Measurements from ENCODE around the gene DNM2. TPM values are rescaled to one million over a fixed set of nuclear protein-coding genes. Genes with fewer than 3 reads are reported as not detected.

Gene DNM2
- total and polyA plus RNA-seq, 2 of the 13 experiments (the other 11 are each of a cell fraction or from before 2014, with no cell fraction given), result 41.7 to 59.8 TPM

DNA sequence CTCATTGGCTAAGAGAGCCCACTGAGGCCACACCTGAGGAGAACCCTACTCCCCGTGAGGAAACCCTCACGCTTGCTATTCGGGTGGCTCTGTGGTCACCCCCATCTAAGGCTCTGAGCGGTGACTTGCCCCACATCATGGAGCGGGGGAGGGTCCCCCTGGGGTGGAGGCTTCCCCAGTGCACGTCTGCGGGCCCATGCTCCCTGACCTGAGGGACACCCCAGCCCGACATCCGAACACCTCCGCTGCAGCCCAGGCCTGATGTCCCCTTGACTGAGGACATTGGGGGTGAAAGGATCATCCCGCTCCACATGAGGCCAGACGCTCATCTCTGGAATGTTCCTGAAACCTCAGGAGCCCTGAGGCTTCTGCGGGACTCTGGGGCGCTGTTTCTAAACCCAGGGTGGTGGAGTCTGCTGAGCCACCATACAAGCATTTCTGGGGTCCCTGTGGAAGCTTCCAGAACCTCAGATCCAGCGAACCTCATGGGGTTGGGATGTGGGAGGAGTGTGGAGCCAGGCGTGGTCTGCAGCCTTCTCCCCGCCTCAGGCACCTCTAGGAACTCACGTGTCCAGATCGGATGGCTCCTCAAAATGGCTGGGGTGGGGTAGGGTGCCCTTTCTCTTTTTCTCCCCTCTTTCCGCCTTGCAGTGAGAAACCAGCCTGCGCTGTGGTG lies 98.2 kb downstream of the DNM2 start (continued):
- TF ChIP-seq, protein P1, sequence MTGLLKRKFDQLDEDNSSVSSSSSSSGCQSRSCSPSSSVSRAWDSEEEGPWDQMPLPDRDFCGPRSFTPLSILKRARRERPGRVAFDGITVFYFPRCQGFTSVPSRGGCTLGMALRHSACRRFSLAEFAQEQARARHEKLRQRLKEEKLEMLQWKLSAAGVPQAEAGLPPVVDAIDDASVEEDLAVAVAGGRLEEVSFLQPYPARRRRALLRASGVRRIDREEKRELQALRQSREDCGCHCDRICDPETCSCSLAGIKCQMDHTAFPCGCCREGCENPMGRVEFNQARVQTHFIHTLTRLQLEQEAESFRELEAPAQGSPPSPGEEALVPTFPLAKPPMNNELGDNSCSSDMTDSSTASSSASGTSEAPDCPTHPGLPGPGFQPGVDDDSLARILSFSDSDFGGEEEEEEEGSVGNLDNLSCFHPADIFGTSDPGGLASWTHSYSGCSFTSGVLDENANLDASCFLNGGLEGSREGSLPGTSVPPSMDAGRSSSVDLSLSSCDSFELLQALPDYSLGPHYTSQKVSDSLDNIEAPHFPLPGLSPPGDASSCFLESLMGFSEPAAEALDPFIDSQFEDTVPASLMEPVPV (CRISPR knock-in tag; IDR thresholded peaks at IDR 0.05), result no peak
- TF ChIP-seq ZNF691 (CRISPR knock-in tag; IDR thresholded peaks at IDR 0.05; ENCODE audit: borderline replicate concordance, low read depth) (no peak), HOXA3 (CRISPR knock-in tag; IDR thresholded peaks at IDR 0.05) (no peak), RBAK (CRISPR knock-in tag; IDR thresholded peaks at IDR 0.05) (no peak), SP4 (CRISPR knock-in tag; IDR thresholded peaks at IDR 0.05) (no peak)
- TF ChIP-seq, protein P2, sequence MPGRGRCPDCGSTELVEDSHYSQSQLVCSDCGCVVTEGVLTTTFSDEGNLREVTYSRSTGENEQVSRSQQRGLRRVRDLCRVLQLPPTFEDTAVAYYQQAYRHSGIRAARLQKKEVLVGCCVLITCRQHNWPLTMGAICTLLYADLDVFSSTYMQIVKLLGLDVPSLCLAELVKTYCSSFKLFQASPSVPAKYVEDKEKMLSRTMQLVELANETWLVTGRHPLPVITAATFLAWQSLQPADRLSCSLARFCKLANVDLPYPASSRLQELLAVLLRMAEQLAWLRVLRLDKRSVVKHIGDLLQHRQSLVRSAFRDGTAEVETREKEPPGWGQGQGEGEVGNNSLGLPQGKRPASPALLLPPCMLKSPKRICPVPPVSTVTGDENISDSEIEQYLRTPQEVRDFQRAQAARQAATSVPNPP (CRISPR knock-in tag; IDR thresholded peaks at IDR 0.05), result no peak

- Histone ChIP-seq H3K79me2 (ENCODE audit: insufficient read depth, low read length) (no peaks in the 10 kb centered on the region), H3K9ac (ENCODE audit: insufficient read depth, low read depth, low read length) (no peak overlapping the region), H3K36me3 (replicated peaks in 1 of 2; ENCODE audit: control insufficient read depth in 1 of 2, insufficient read depth in 2 of 2, low read length in 2 of 2) (peaks cover 13 to 46% of the 10 kb centered on the region in 2 experiments; a peak in 4 of 5 replicates), H3K4me2 (ENCODE audit: low read depth, low read length) (no peak overlapping the region), H2AFZ (ENCODE audit: low read length) (no peak overlapping the region), H3K4me1 (ENCODE audit: insufficient read depth, low read length) (peaks cover 13% of the 10 kb centered on the region), H4K20me1 (ENCODE audit: insufficient read depth, low read length) (no peaks in the 10 kb centered on the region), H3K27ac (ENCODE audit: extremely low read length, insufficient read depth, low read length) (no peak overlapping the region), H3K4me3 (replicated peaks in 1 of 3; ENCODE audit: insufficient read depth in 1 of 3, low read depth in 2 of 3, low read length in 3 of 3) (no peak overlapping the region), H3K27me3 (ENCODE audit: control insufficient read depth in 1 of 2, insufficient read depth in 2 of 2, low read length in 2 of 2) (peaks cover 0 to 2% of the 10 kb centered on the region in 2 experiments; a peak in 1 of 5 replicates), H3K9me3 (ENCODE audit: low read length) (no peaks in the 10 kb centered on the region)
- DNase-seq (ENCODE audit: low spot score) (no peak), FAIRE-seq (no peak), ATAC-seq (no peak)
- BruUV-seq (replicated peaks), result no TSS peak
- ChIA-PET POLR2A (no interaction called here), CTCF (ENCODE audit: low intra/inter-chr PET ratio, low total read pairs) (no interaction called here)
- 91% methylated on average over 9 of the region's 11 CpGs for WGBS (ENCODE audit: low lambda C conversion rate)
- in situ Hi-C loops (cut with HindIII; ENCODE audit: extremely low pct_ligation_motif_present, low pct_unique_long_range_greater_than_20kb), result no loop called here
- TF ChIP-seq NR3C1 (CRISPR knock-in tag; IDR thresholded peaks at IDR 0.05) (no peak), ZNF343 (CRISPR knock-in tag; IDR thresholded peaks at IDR 0.05) (no peak), FIP1L1 (IDR thresholded peaks at IDR 0.05; ENCODE audit: borderline replicate concordance, insufficient read depth, low read depth, low read length) (no peak), SMAD3 (CRISPR knock-in tag; IDR thresholded peaks at IDR 0.05) (no peak), GATAD1 (CRISPR knock-in tag; IDR thresholded peaks at IDR 0.05) (no peak), ZNF816 (CRISPR knock-in tag; IDR thresholded peaks at IDR 0.05; ENCODE audit: borderline replicate concordance) (no peak)
- TF ChIP-seq, protein P3, sequence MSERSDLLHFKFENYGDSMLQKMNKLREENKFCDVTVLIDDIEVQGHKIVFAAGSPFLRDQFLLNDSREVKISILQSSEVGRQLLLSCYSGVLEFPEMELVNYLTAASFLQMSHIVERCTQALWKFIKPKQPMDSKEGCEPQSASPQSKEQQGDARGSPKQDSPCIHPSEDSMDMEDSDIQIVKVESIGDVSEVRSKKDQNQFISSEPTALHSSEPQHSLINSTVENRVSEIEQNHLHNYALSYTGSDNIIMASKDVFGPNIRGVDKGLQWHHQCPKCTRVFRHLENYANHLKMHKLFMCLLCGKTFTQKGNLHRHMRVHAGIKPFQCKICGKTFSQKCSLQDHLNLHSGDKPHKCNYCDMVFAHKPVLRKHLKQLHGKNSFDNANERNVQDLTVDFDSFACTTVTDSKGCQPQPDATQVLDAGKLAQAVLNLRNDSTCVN (CRISPR knock-in tag; IDR thresholded peaks at IDR 0.05; ENCODE audit: borderline replicate concordance), result no peak
- intact Hi-C loops (cut with micrococcal nuclease; ENCODE audit: unreplicated experiment), result no loop called here
Observed at GRCh38 chr19:10816691-10817090, 98.8 kb downstream of the DNM2 start.

Measured in HepG2 (cell line).